Kidney epithelial cell (primary cell): ENCODE results near the gene TMEM229B. TPM values are rescaled to one million over a fixed set of nuclear protein-coding genes. Genes with fewer than 3 reads are reported as not detected.

Experiments
- DNase-seq: peaks from one replicate; pipeline ENCODE4 v3.0.0-alpha.2; 2010; ENCODE audit warnings: low read depth
- H3K27me3 ChIP-seq: 2 replicates; pipeline ENCODE4 v1.6.0; 2011; ENCODE audit warnings: low read length; ENCODE audit not compliant: control insufficient read depth, insufficient read depth
- H3K36me3 ChIP-seq: 2 replicates; pipeline ENCODE4 v1.5.1; 2011; ENCODE audit warnings: low read length; ENCODE audit not compliant: control insufficient read depth, insufficient read depth
- H3K4me3 ChIP-seq: 2 replicates; pipeline ENCODE4 v1.5.1; 2011; ENCODE audit warnings: low read depth, mild to moderate bottlenecking, control low read depth, low read length
- CTCF ChIP-seq: IDR thresholded peaks from 2 replicates; pipeline ENCODE4 v1.5.1; 2011; ENCODE audit warnings: mild to moderate bottlenecking, moderate library complexity, low read length, control low read depth, inconsistent platforms; ENCODE audit not compliant: insufficient read depth, poor library complexity, severe bottlenecking
- total RNA-seq: library from RNA; depleted of rRNA; stranded (reverse); fragments of >200 nt; gene quantifications from 2 replicates; pipeline ENCODE4 v1.2.3, GENCODE V29; 2015

The TMEM229B gene
- total RNA-seq, 1 donor from 2014 or later, result 0.21 TPM

GRCh38 chr14:67508956-67509355, 20.4 kb upstream of the TMEM229B start:
- TF ChIP-seq CTCF, result no peak

GRCh38 chr14:67505254-67505653, 16.7 kb upstream of the TMEM229B start:
- TF ChIP-seq CTCF, result no peak
- no peaks in the 10 kb centered on the region for H3K27me3 ChIP-seq
- H3K4me3 ChIP-seq, result no peak overlapping the region
- DNase-seq, result no peak
- no peaks in the 10 kb centered on the region for H3K36me3 ChIP-seq

More at GRCh38 chr14:67508956-67509355, 20.4 kb upstream of the TMEM229B start:
- no peaks in the 10 kb centered on the region for H3K27me3 ChIP-seq
- H3K36me3 ChIP-seq, result no peaks in the 10 kb centered on the region
- no peak overlapping the region for H3K4me3 ChIP-seq
- no peak for DNase-seq

GRCh38 chr14:67503331-67503730, 14.8 kb upstream of the TMEM229B start:
- Histone ChIP-seq H3K36me3 (no peaks in the 10 kb centered on the region), H3K27me3 (no peaks in the 10 kb centered on the region), H3K4me3 (no peak overlapping the region)
- no peak for DNase-seq
- TF ChIP-seq CTCF, result no peak

- no peak for DNase-seq
- no peaks in the 10 kb centered on the region for H3K27me3 ChIP-seq
- no peak for TF ChIP-seq CTCF
- H3K4me3 ChIP-seq, result no peak overlapping the region
- H3K36me3 ChIP-seq, result no peaks in the 10 kb centered on the region
Measured at GRCh38 chr14:67502867-67503266, 14.3 kb upstream of the TMEM229B start.

- Histone ChIP-seq H3K27me3 (no peaks in the 10 kb centered on the region), H3K36me3 (no peaks in the 10 kb centered on the region), H3K4me3 (no peak overlapping the region)
- DNase-seq, result no peak
- TF ChIP-seq CTCF, result no peak
Measured at GRCh38 chr14:67501670-67502069, 13.1 kb upstream of the TMEM229B start.

GRCh38 chr14:67500981-67501380, 12.5 kb upstream of the TMEM229B start:
- no peak for DNase-seq
- no peak for TF ChIP-seq CTCF
- no peaks in the 10 kb centered on the region for H3K27me3 ChIP-seq
- H3K36me3 ChIP-seq, result no peaks in the 10 kb centered on the region
- no peak overlapping the region for H3K4me3 ChIP-seq
